ENCODE data around the gene RELB. TPM values are rescaled to one million over a fixed set of nuclear protein-coding genes. Genes with fewer than 3 reads are reported as not detected.

Gene RELB
- total and polyA plus RNA-seq, 9 of the 15 experiments (the other 6 are each of a cell fraction or from before 2014, with no cell fraction given), result 0.15 to 1.1 (median 0.28) TPM; not detected in 2

GRCh38 chr19:45041125-45041524, 39.9 kb downstream of the RELB start:
- ChIA-PET CTCF (ENCODE audit: low intra/inter-chr PET ratio) (no interaction called here), POLR2A (interaction anchor here (0.8 to 1.7 kb wide), 3 partner anchors 19 to 59 kb away, joined by 3 to 5 read pairs (median 3); no protein-coding TSS in a partner anchor)
- no peak for FAIRE-seq
- H3K4me1 ChIP-seq (replicated peaks in 1 of 2; ENCODE audit: control insufficient read depth in 2 of 2, insufficient read depth in 2 of 2, low read length in 2 of 2), result peaks cover 11 to 32% of the 10 kb centered on the region in 2 experiments; a peak in 4 of 5 replicates
- 83% methylated on average over 4 of the region's 6 CpGs for WGBS (ENCODE audit: insufficient coverage, low coverage, missing lambda C conversion rate)
- H2AFZ ChIP-seq (ENCODE audit: low read depth, low read length), result no peak overlapping the region
- TF ChIP-seq MCM5 (IDR thresholded peaks at IDR 0.05; ENCODE audit: low read depth) (no peak), SRSF7 (optimal IDR thresholded peaks at IDR 0.05; ENCODE audit: low read depth, low read length) (no peak), BHLHE40 (IDR thresholded peaks at IDR 0.05; ENCODE audit: low read length) (no peak), ARHGAP35 (IDR thresholded peaks at IDR 0.05; ENCODE audit: partially characterized antibody) (no peak), PRMT5 (CRISPR knock-in tag; IDR thresholded peaks at IDR 0.05) (no peak), TSHZ1 (CRISPR knock-in tag; IDR thresholded peaks at IDR 0.05) (no peak), RBFOX2 (IDR thresholded peaks at IDR 0.05; ENCODE audit: low read depth, low read length) (peak; percentile 38; the same call in 1 of the 2 replicates)
- peaks cover 35% of the 10 kb centered on the region for H4K20me1 ChIP-seq (replicated peaks; ENCODE audit: control insufficient read depth, insufficient read depth, low read length)
- peaks cover 61% of the 10 kb centered on the region for H3K79me2 ChIP-seq (ENCODE audit: control insufficient read depth, insufficient read depth, low read length)
- H3K9me3 ChIP-seq (replicated peaks; ENCODE audit: control insufficient read depth, insufficient read depth, low read depth, low read length), result no peaks in the 10 kb centered on the region
- in situ Hi-C loops (cut with MboI) (no loop called here), intact Hi-C loops (cut with micrococcal nuclease) (no loop called here)
- no peak overlapping the region for H3K4me3 ChIP-seq
- no peak for ATAC-seq
- no peak overlapping the region for H3K4me2 ChIP-seq (ENCODE audit: insufficient read depth, low read length)
- no TSS peak for BruUV-seq (replicated peaks)
- no peak for DNase-seq (ENCODE audit: extremely low read depth in 1 of 4, low spot score in 3 of 4)
- peak overlapping the region in 1 of 2 experiments; percentile 53; a peak in 1 of 4 replicates for H3K9ac ChIP-seq (ENCODE audit: insufficient read depth in 1 of 2, low read depth in 2 of 2, low read length in 2 of 2)
- H3K9me1 ChIP-seq (ENCODE audit: control insufficient read depth, insufficient read depth, low read length), result peaks cover 10% of the 10 kb centered on the region
- no peak overlapping the region for H3K27ac ChIP-seq (ENCODE audit: extremely low read depth, low read depth, low read length)
- H3K27me3 ChIP-seq (ENCODE audit: control insufficient read depth in 2 of 2, insufficient read depth in 2 of 2, low read length in 2 of 2), result no peaks in the 10 kb centered on the region
- H3K36me3 ChIP-seq (ENCODE audit: control insufficient read depth, insufficient read depth, low read length), result peaks cover 59% of the 10 kb centered on the region

Measured in K562 (cell line).